Gastroesophageal sphincter (tissue), 4 donors: ENCODE data around the gene ZBTB17. TPM values are rescaled to one million over a fixed set of nuclear protein-coding genes. Genes with fewer than 3 reads are reported as not detected.
A peak's percentile ranks its signal among the peaks of the same experiment; 100 is the strongest.
"Not testable (repeated sequence)": the region's sequence is repeated elsewhere in the genome, so short reads cannot be mapped to it uniquely, and the experiment has no call there.

Experiments
- ATAC-seq: fragments of 150-250 bp; one replicate; pipeline ENCODE4 v1.9.1; 2016; ENCODE audit warnings: mild to moderate bottlenecking, moderate library complexity
- H3K27ac ChIP-seq, 4 donors: fragments of 200-600 bp; sonication (generic) in 3 of 4; 1 replicate in 3 of 4; 2 replicates in 1 of 4; pipeline ENCODE4 v1.5.1; 2016 to 2019
- H3K27me3 ChIP-seq: fragments of 200-600 bp; sonication (generic); one replicate; pipeline ENCODE4 v1.5.1; 2019
- H3K36me3 ChIP-seq, 2 donors: fragments of 200-600 bp; sonication (generic); one replicate each; pipeline ENCODE4 v1.5.1; 2019; ENCODE audit warnings: control low read depth in 1 of 2
- H3K4me1 ChIP-seq, 3 donors: fragments of 200-600 bp; sonication (generic); 1 replicate in 2 of 3; 2 replicates in 1 of 3; pipeline ENCODE4 v1.5.1; 2016 to 2019; ENCODE audit warnings: control low read depth in 2 of 3
- H3K4me3 ChIP-seq, 2 donors: fragments of 200-600 bp; sonication (generic); one replicate each; pipeline ENCODE4 v1.5.1; 2019; ENCODE audit warnings: mild to moderate bottlenecking in 1 of 2, moderate library complexity in 1 of 2
- H3K9me3 ChIP-seq, 3 donors: fragments of 200-600 bp; sonication (generic); one replicate each; pipeline ENCODE4 v1.5.1; 2017 to 2019; ENCODE audit warnings: control low read depth in 2 of 3
- CTCF ChIP-seq, 4 experiments: fragments of 200-600 bp in 2 of 4; fragments of 450-650 bp in 2 of 4; sonication (generic) in 1 of 4; IDR thresholded peaks; one replicate each; pipeline ENCODE4 v1.5.1; 2017 to 2019; ENCODE audit warnings: antibody characterized with exemption in 4 of 4, mild to moderate bottlenecking in 2 of 4, moderate library complexity in 2 of 4
- EP300 ChIP-seq: sonication (generic); formaldehyde crosslinking; IDR thresholded peaks from one replicate; pipeline ENCODE4 v1.6.1; 2017; ENCODE audit warnings: antibody characterized with exemption, mild to moderate bottlenecking
- POLR2A ChIP-seq, 2 donors: fragments of 450-650 bp; IDR thresholded peaks; one replicate each; pipeline ENCODE4 v1.6.1; 2017; ENCODE audit warnings: antibody characterized with exemption in 2 of 2, mild to moderate bottlenecking in 2 of 2, moderate library complexity in 1 of 2
- POLR2AphosphoS5 ChIP-seq: sonication (generic); formaldehyde crosslinking; IDR thresholded peaks from one replicate; pipeline ENCODE4 v1.6.1; 2017; ENCODE audit warnings: antibody characterized with exemption
- WGBS, 2 donors: methylation state at CpG; one replicate each; pipeline ENCODE4 v1.1.5; 2018; ENCODE audit warnings: low coverage in 1 of 2; 5-methylcytosine and 5-hydroxymethylcytosine counted together
- small RNA-seq, 4 donors: library from RNA; depleted of rRNA; stranded (forward); fragments of <200 nt; gene quantifications; one replicate each; pipeline ENCODE3, GENCODE V24; 2016
- total RNA-seq, 4 donors: library from RNA; depleted of rRNA; stranded (reverse); fragments of >200 nt; gene quantifications; one replicate each; pipeline ENCODE4 v1.1.0, GENCODE V29; 2016

ZBTB17 gene
- total RNA-seq, 4 donors from 2014 or later: 24.0 to 65.7 (median 29.0) TPM

GRCh38 chr1:15895233-15895632 lies 80.7 kb downstream of the ZBTB17 start:
- no peak for ATAC-seq
- Histone ChIP-seq H3K27me3 (no peaks in the 10 kb centered on the region), H3K4me3 (no peak overlapping the region), H3K27ac (peak overlapping the region in 3 of 4 donors; percentile 60 to 86 (median 81)), H3K4me1 (peaks cover 17 to 96% (median 17%) of the 10 kb centered on the region in 3 donors), H3K36me3 (peaks cover 0 to 4% of the 10 kb centered on the region in 2 donors), H3K9me3 (no peaks in the 10 kb centered on the region)
- TF ChIP-seq EP300 (no peak), POLR2AphosphoS5 (no peak), POLR2A (IDR thresholded peaks at IDR 0.05) (no peak), CTCF (IDR thresholded peaks at IDR 0.05) (no peak)

DNA sequence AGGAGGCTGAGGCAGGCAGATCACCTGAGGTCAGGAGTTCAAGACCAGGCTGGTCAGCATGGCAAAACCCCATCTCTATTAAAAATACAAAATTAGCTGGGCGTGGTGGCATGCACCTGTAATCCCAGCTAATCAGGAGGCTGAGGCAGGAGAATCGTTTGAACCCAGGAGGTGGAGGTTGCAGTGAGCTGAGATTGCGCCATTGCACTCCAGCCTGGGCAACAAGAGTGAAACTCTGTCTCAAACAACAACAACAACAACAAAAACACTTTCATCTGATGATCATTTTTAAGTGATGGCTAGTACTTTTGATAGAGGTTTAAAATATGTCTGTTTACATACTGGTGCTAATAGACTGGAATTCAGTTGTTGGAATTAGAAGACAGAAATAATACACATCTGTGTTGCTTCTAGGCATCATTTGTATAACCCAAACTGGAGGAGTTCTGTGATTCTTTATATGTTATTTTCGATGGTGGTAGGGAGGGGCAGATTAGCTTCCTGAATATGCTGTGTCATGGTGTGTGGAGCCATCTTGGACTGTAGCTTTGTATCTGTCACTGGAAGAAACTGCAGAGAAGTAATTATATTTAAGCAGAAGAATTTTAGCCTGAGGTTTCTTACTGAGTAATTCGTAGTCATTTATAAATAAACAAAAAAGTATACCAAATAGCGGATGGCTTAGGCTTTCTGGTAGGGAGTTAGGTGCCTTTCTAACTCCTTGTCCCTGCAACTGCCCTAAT lies 82.9 kb downstream of the ZBTB17 start:
- peak; percentile 64 for ATAC-seq
- Histone ChIP-seq H3K4me1 (peaks cover 17 to 98% (median 17%) of the 10 kb centered on the region in 3 donors), H3K27ac (peak overlapping the region; percentile 81 to 91 (median 86))
- peak; percentile 40 for TF ChIP-seq POLR2AphosphoS5
- not testable (repeated sequence) for H3K4me3 ChIP-seq, H3K9me3 ChIP-seq, H3K27me3 ChIP-seq, H3K36me3 ChIP-seq
- 38 to 50% methylated on average over 5 to 6 of the region's 6 CpGs for WGBS, 2 donors

Small RNA genes within 50 kb of the gene (small RNA-seq; reads per million reads assigned to genes)
- 0 reads per million in 4 donors for gene AL034555.1
- 0 reads per million in 4 donors for gene AL355994.1
- 0 reads per million in 4 donors for gene AL355994.5

Other genes starting within 250 kb of the ZBTB17 start
- gene SLC25A34, start 239.8 kb downstream of the ZBTB17 start, total RNA-seq: 1 to 10 TPM in 2 of 4 donors, under 1 TPM in 2; 0.10 to 2.0 (median 1.1) TPM
- not detected for gene TMEM82, start 233.6 kb downstream of the ZBTB17 start, total RNA-seq
- gene FBLIM1, start 217.3 kb downstream of the ZBTB17 start, total RNA-seq: 100 to 1,000 TPM in 1 of 4 donors, 10 to 100 TPM in 3; 40.4 to 106 (median 47.0) TPM
- gene UQCRHL, start 168.5 kb downstream of the ZBTB17 start, total RNA-seq: 1 to 10 TPM in 2 of 4 donors, under 1 TPM in 2; 0.40 to 1.4 (median 0.85) TPM
- 10 to 100 TPM; 40.3 to 79.4 (median 50.7) TPM for gene SPEN, start 128.4 kb downstream of the ZBTB17 start, total RNA-seq
- not detected for gene SRARP, start 28.1 kb upstream of the ZBTB17 start, total RNA-seq
- gene HSPB7, start 41.9 kb upstream of the ZBTB17 start, total RNA-seq: 100 to 1,000 TPM; 143 to 505 (median 229) TPM
- 1 to 10 TPM in 1 of 4 donors, under 1 TPM in 2, not detected in 1; 0.08 to 3.0 (median 0.20) TPM for gene CLCNKA, start 45.9 kb upstream of the ZBTB17 start, total RNA-seq
- gene CLCNKB, start 67.7 kb upstream of the ZBTB17 start, total RNA-seq: 1 to 10 TPM in 2 of 4 donors, under 1 TPM in 2; 0.20 to 1.9 (median 0.82) TPM
- not detected for gene FAM131C, start 97.5 kb upstream of the ZBTB17 start, total RNA-seq
- 10 to 100 TPM in 2 of 4 donors, 1 to 10 TPM in 2; 8.9 to 16.1 (median 12.4) TPM for gene EPHA2, start 180.0 kb upstream of the ZBTB17 start, total RNA-seq
- 1 to 10 TPM; 2.8 to 3.6 (median 3.4) TPM for gene ARHGEF19, start 236.6 kb upstream of the ZBTB17 start, total RNA-seq